Ishikawa (cell line): ENCODE data around the gene FAP.

Experiments used
- CEBPB ChIP-seq: IDR thresholded peaks from 2 replicates; pipeline ENCODE4 v1.6.1; 2012
- CREB1 ChIP-seq: IDR thresholded peaks from 2 replicates; pipeline ENCODE4 v1.6.1; 2012; ENCODE audit warnings: low read depth
- EGR1 ChIP-seq: IDR thresholded peaks from 2 replicates; pipeline ENCODE4 v1.6.1; 2012
- EP300 ChIP-seq: IDR thresholded peaks from 2 replicates; pipeline ENCODE4 v1.6.1; 2012; ENCODE audit warnings: borderline replicate concordance
- FOXM1 ChIP-seq: IDR thresholded peaks from 2 replicates; pipeline ENCODE4 v1.6.1; 2012; ENCODE audit warnings: low read depth, borderline replicate concordance
- MAX ChIP-seq: IDR thresholded peaks from 2 replicates; pipeline ENCODE4 v1.6.1; 2012
- NFIC ChIP-seq: IDR thresholded peaks from 2 replicates; pipeline ENCODE4 v1.6.1; 2012
- RAD21 ChIP-seq: IDR thresholded peaks from 2 replicates; pipeline ENCODE4 v1.6.1; 2012; ENCODE audit warnings: low read depth
- REST ChIP-seq: IDR thresholded peaks from 2 replicates; pipeline ENCODE4 v1.6.1; 2012; ENCODE audit warnings: low read depth, mild to moderate bottlenecking
- TAF1 ChIP-seq: IDR thresholded peaks from 2 replicates; pipeline ENCODE4 v1.6.1; 2012; ENCODE audit warnings: low read depth, mild to moderate bottlenecking
- TCF12 ChIP-seq: IDR thresholded peaks from 2 replicates; pipeline ENCODE4 v1.6.1; 2012; ENCODE audit warnings: low read depth
- TEAD4 ChIP-seq: IDR thresholded peaks from 2 replicates; pipeline ENCODE4 v1.6.1; 2012
- USF1 ChIP-seq: IDR thresholded peaks from 2 replicates; pipeline ENCODE4 v1.6.1; 2012
- YY1 ChIP-seq: IDR thresholded peaks from 2 replicates; pipeline ENCODE4 v1.6.1; 2012; ENCODE audit warnings: low read depth
- ZBTB7A ChIP-seq: IDR thresholded peaks from 2 replicates; pipeline ENCODE4 v1.6.1; 2012; ENCODE audit warnings: low read depth

Gene FAP

GRCh38 chr2:162166174-162166573, 77.1 kb downstream of the FAP start:
- TF ChIP-seq TEAD4 (no peak), USF1 (no peak), CEBPB (no peak), YY1 (no peak), TCF12 (no peak), EP300 (no peak), NFIC (no peak), REST (no peak), EGR1 (no peak), ZBTB7A (no peak), RAD21 (no peak), MAX (no peak), FOXM1 (no peak), CREB1 (no peak), TAF1 (no peak)

- TF ChIP-seq EP300: no peak
- TF ChIP-seq CEBPB: no peak
- TF ChIP-seq FOXM1: no peak
These were observed 78.4 kb downstream of the FAP start for GRCh38 chr2:162164802-162165201.

GRCh38 chr2:162159446-162159845, 83.8 kb downstream of the FAP start:
- TF ChIP-seq EGR1 (no peak), NFIC (no peak), RAD21 (no peak), YY1 (no peak), CREB1 (no peak), REST (no peak)

- no peak for TF ChIP-seq NFIC
- no peak for TF ChIP-seq TAF1
- no peak for TF ChIP-seq YY1
- no peak for TF ChIP-seq CREB1
- no peak for TF ChIP-seq EGR1
- no peak for TF ChIP-seq REST
- TF ChIP-seq USF1: no peak
- TF ChIP-seq FOXM1: no peak
These were observed 87.1 kb downstream of the FAP start for GRCh38 chr2:162156149-162156548.

- TF ChIP-seq MAX (no peak), USF1 (no peak), EP300 (no peak), RAD21 (no peak), TEAD4 (no peak), ZBTB7A (no peak), YY1 (no peak), REST (no peak), FOXM1 (no peak), TAF1 (no peak)
These were observed 88.2 kb downstream of the FAP start for GRCh38 chr2:162155093-162155492.
